Lung (tissue), 12 donors: ENCODE results near the gene STH. TPM values are rescaled to one million over a fixed set of nuclear protein-coding genes. Genes with fewer than 3 reads are reported as not detected.
"Not testable (repeated sequence)": the region's sequence is repeated elsewhere in the genome, so short reads cannot be mapped to it uniquely, and the experiment has no call there.

ENCODE experiments used
- ATAC-seq: fragments of 200-7000 bp; cut with Tn5 transposase; one replicate; pipeline ENCODE4 v1.9.1; 2020; ENCODE audit warnings: moderate number of reproducible peaks; ENCODE audit not compliant: insufficient read depth, low FRiP score
- DNase-seq, 3 donors: peaks; one replicate each; pipeline ENCODE4 v3.0.0-alpha.2; 2013 to 2017
- H3K27ac ChIP-seq, 2 donors: one replicate each; pipeline ENCODE4 v1.5.1; 2013; ENCODE audit warnings: mild to moderate bottlenecking in 2 of 2, moderate library complexity in 2 of 2, control low read depth in 1 of 2, inconsistent platforms in 1 of 2, low read depth in 1 of 2, low read length in 1 of 2
- H3K27me3 ChIP-seq, 3 donors: one replicate each; pipeline ENCODE4 v1.5.1; 2013; ENCODE audit warnings: low read length in 2 of 3; ENCODE audit not compliant: control insufficient read depth in 3 of 3, insufficient read depth in 3 of 3
- H3K36me3 ChIP-seq, 4 donors: one replicate each; pipeline ENCODE4 v1.5.1; 2013; ENCODE audit warnings: low read length in 4 of 4, mild to moderate bottlenecking in 1 of 4, moderate library complexity in 1 of 4; ENCODE audit not compliant: control insufficient read depth in 4 of 4, insufficient read depth in 4 of 4
- H3K4me1 ChIP-seq, 5 donors: one replicate each; pipeline ENCODE4 v1.5.1; 2013; ENCODE audit warnings: low read length in 5 of 5, mild to moderate bottlenecking in 2 of 5, moderate library complexity in 1 of 5; ENCODE audit not compliant: control insufficient read depth in 5 of 5, insufficient read depth in 5 of 5
- H3K4me3 ChIP-seq: one replicate; pipeline ENCODE4 v1.5.1; 2013; ENCODE audit warnings: mild to moderate bottlenecking, control low read depth, moderate library complexity
- H3K9ac ChIP-seq, 2 donors: one replicate each; pipeline ENCODE4 v1.5.1; 2013; ENCODE audit warnings: low read length in 2 of 2, control low read depth in 1 of 2; ENCODE audit not compliant: insufficient read depth in 1 of 2
- H3K9me3 ChIP-seq, 4 donors: one replicate each; pipeline ENCODE4 v1.5.1; 2013; ENCODE audit warnings: low read length in 3 of 4, mild to moderate bottlenecking in 1 of 4, moderate library complexity in 1 of 4; ENCODE audit not compliant: control insufficient read depth in 4 of 4, insufficient read depth in 3 of 4
- CTCF ChIP-seq: IDR thresholded peaks from 2 replicates; pipeline ENCODE4 v1.5.1; 2012; ENCODE audit warnings: mild to moderate bottlenecking; ENCODE audit errors: control extremely low read depth, extremely low read depth
- WGBS, 2 donors: extraction: QIAGEN DNeasy Blood & Tissue Kit; methylation state at CpG; one replicate each; pipeline ENCODE4 v1.1.7; 2013; 5-methylcytosine and 5-hydroxymethylcytosine counted together
- polyA plus RNA-seq, 2 donors: library from polyadenylated mRNA; stranded (reverse); fragments of 200-250 nt; gene quantifications; one replicate each; pipeline ENCODE4 v1.2.1, GENCODE V29; 2013
- total RNA-seq, 2 donors: library from RNA; depleted of rRNA in 1 of 2; stranded (reverse); fragments of >200 nt in 1 of 2; gene quantifications; one replicate each; pipeline ENCODE4 v1.2.1, GENCODE V29; 2014 to 2021
- donor health status: control.
- donor health status: control.
- donor health status: Bipolar disorder and iron deficiency.
- donor health status: healthy.
- donor health status: DM: yes; HTN: yes; CAD: no.

The STH gene
- total and polyA plus RNA-seq, 4 donors, result not detected

GRCh38 chr17:46002311-46002972 is 3.4 kb downstream of the STH start:
- no peaks in the 10 kb centered on the region for H3K9me3 ChIP-seq

GRCh38 chr17:46002973-46003316 is 3.9 kb downstream of the STH start:
- H3K4me3 ChIP-seq, result no peak overlapping the region
- no peak for TF ChIP-seq CTCF
- H3K27me3 ChIP-seq, result no peaks in the 10 kb centered on the region
- peaks cover 0 to 4% (median 0%) of the 10 kb centered on the region in 5 donors for H3K4me1 ChIP-seq
- ATAC-seq, result no peak
- no peaks in the 10 kb centered on the region for H3K36me3 ChIP-seq
- DNase-seq, result no peak
- H3K27ac ChIP-seq, result no peak overlapping the region
- 68 to 70% methylated on average over 7 of the region's 7 CpGs for WGBS, 2 donors
- H3K9ac ChIP-seq, result no peak overlapping the region
- H3K9me3 ChIP-seq, result no peaks in the 10 kb centered on the region

More at GRCh38 chr17:46002311-46002972, 3.4 kb downstream of the STH start:
- no peak overlapping the region for H3K9ac ChIP-seq
- no peaks in the 10 kb centered on the region for H3K27me3 ChIP-seq
- no peaks in the 10 kb centered on the region for H3K36me3 ChIP-seq
- peaks cover 0 to 4% (median 0%) of the 10 kb centered on the region in 5 donors for H3K4me1 ChIP-seq
- ATAC-seq, result peak; percentile 94
- TF ChIP-seq CTCF, result peak; percentile 94
- H3K27ac ChIP-seq, result no peak overlapping the region
- DNase-seq, result peak; percentile 68 to 76 (median 69)
- WGBS, 2 donors, result 26 to 28% methylated on average over 8 of the region's 8 CpGs
- H3K4me3 ChIP-seq, result no peak overlapping the region

- Histone ChIP-seq H3K4me1 (peaks cover 0 to 4% (median 0%) of the 10 kb centered on the region in 5 donors), H3K36me3 (no peaks in the 10 kb centered on the region), H3K27ac (no peak overlapping the region), H3K4me3 (no peak overlapping the region), H3K9me3 (no peaks in the 10 kb centered on the region), H3K9ac (no peak overlapping the region), H3K27me3 (no peaks in the 10 kb centered on the region)
- ATAC-seq (no peak), DNase-seq (peak in 1 of 3 donors; percentile 28)
- WGBS, 2 donors, result 37 to 49% methylated on average over 6 of the region's 6 CpGs
- TF ChIP-seq CTCF, result no peak
Measured at GRCh38 chr17:46003907-46004748, 5.1 kb downstream of the STH start.

GRCh38 chr17:46006082-46006481 is 7.0 kb downstream of the STH start:
- 92 to 99% methylated on average over 1 of the region's 1 CpG for WGBS, 2 donors
- ATAC-seq, H3K36me3 ChIP-seq, DNase-seq, H3K9ac ChIP-seq, H3K4me3 ChIP-seq, H3K27me3 ChIP-seq, H3K9me3 ChIP-seq, H3K27ac ChIP-seq, H3K4me1 ChIP-seq: not testable (repeated sequence)
